Measurements from ENCODE around the gene RBPMS2.

- no peak for TF ChIP-seq POLR2A (IDR thresholded peaks at IDR 0.05; ENCODE audit: low read length)
- no peak for TF ChIP-seq GATA1 (IDR thresholded peaks at IDR 0.05; ENCODE audit: low read depth, low read length)
Observed at GRCh38 chr15:64763462-64763861, 11.9 kb downstream of the RBPMS2 start.

All from erythroblast (primary cell).